HepG2 (cell line): ENCODE data around the gene MLH1. TPM values are rescaled to one million over a fixed set of nuclear protein-coding genes. Genes with fewer than 3 reads are reported as not detected.

ENCODE experiments used
- ATF4 ChIP-seq, 2 experiments: fragments of 450-650 bp in 1 of 2; sonication (generic) in 1 of 2; formaldehyde crosslinking; IDR thresholded peaks; 2 replicates each; pipeline versions ENCODE4 v1.5.0 to v1.8.0; 2020 to 2022; ENCODE audit warnings: mild to moderate bottlenecking in 1 of 2, missing genetic modification reagents in 1 of 2
- CSRNP2 ChIP-seq: sonication (generic); formaldehyde crosslinking; conservative IDR thresholded peaks from 2 replicates; pipeline ENCODE4 v1.8.0; 2022; ENCODE audit warnings: low read depth, missing genetic modification reagents
- FOSL1 ChIP-seq: sonication (generic); formaldehyde crosslinking; IDR thresholded peaks from 2 replicates; pipeline ENCODE4 v1.9.0; 2021; ENCODE audit warnings: missing genetic modification reagents, borderline replicate concordance
- MTA1 ChIP-seq: sonication (generic); formaldehyde crosslinking; IDR thresholded peaks from 2 replicates; pipeline ENCODE4 v1.4.0; 2020; ENCODE audit warnings: missing genetic modification reagents, mild to moderate bottlenecking, borderline replicate concordance
- MXD3 ChIP-seq: IDR thresholded peaks from 2 replicates; pipeline ENCODE4 v1.6.1; 2016; ENCODE audit warnings: mild to moderate bottlenecking, missing biosample characterization, missing genetic modification reagents
- MYNN ChIP-seq: sonication (generic); formaldehyde crosslinking; IDR thresholded peaks from 2 replicates; pipeline ENCODE4 v1.4.0; 2020; ENCODE audit warnings: mild to moderate bottlenecking, low read depth, missing genetic modification reagents
- NFE2L2 ChIP-seq: fragments of 150-350 bp; IDR thresholded peaks from 2 replicates; pipeline ENCODE4 v1.6.1; 2014; ENCODE audit warnings: low read length
- NKX3-1 ChIP-seq: sonication (generic); formaldehyde crosslinking; IDR thresholded peaks from 2 replicates; pipeline ENCODE4 v1.5.0; 2020; ENCODE audit warnings: missing genetic modification reagents
- RORA ChIP-seq: sonication (generic); formaldehyde crosslinking; IDR thresholded peaks from 2 replicates; pipeline ENCODE4 v1.5.0; 2020; ENCODE audit warnings: mild to moderate bottlenecking, missing genetic modification reagents, moderate library complexity
- SMAD3 ChIP-seq: sonication (generic); formaldehyde crosslinking; IDR thresholded peaks from 2 replicates; pipeline ENCODE4 v1.4.0; 2020; ENCODE audit warnings: missing genetic modification reagents
- ZBTB14 ChIP-seq: sonication (generic); formaldehyde crosslinking; IDR thresholded peaks from 2 replicates; pipeline ENCODE4 v1.4.0; 2020; ENCODE audit warnings: missing genetic modification reagents
- ZNF142 ChIP-seq: sonication (generic); formaldehyde crosslinking; IDR thresholded peaks from 2 replicates; pipeline ENCODE4 v1.4.0; 2020; ENCODE audit warnings: missing genetic modification reagents
- ZNF7 ChIP-seq: IDR thresholded peaks from 2 replicates; pipeline ENCODE4 v1.6.1; 2016; ENCODE audit warnings: missing biosample characterization, missing genetic modification reagents
- ZSCAN5A ChIP-seq: sonication (generic); formaldehyde crosslinking; IDR thresholded peaks from 2 replicates; pipeline ENCODE4 v1.8.0; 2022; ENCODE audit warnings: mild to moderate bottlenecking, missing genetic modification reagents, borderline replicate concordance
- polyA plus RNA-seq, 8 experiments: library from polyadenylated mRNA; depleted of rRNA in 3 of 8; stranded (reverse) in 7 of 8; unstranded in 1 of 8; fragments of >200 nt; fragmentation: Illumina TruSeq in 4 of 8; extraction: Trizol in 4 of 8; gene quantifications; 2 replicates each; pipeline versions ENCODE4 v1.2.1 to v1.2.3, GENCODE V29; 2011 to 2016; ENCODE audit warnings: low read depth in 4 of 8, missing spikeins in 1 of 8, mixed read lengths in 1 of 8; ENCODE audit not compliant: insufficient read depth in 1 of 8
- total RNA-seq, 5 experiments: library from RNA; depleted of rRNA; stranded (reverse); fragments of >200 nt; fragmentation: Illumina TruSeq; extraction: Trizol; gene quantifications; 2 replicates each; pipeline ENCODE4 v1.2.3, GENCODE V29; 2016; ENCODE audit warnings: low read depth in 1 of 5

Gene MLH1
- total and polyA plus RNA-seq, 2 of the 13 experiments (the other 11 are each of a cell fraction or from before 2014, with no cell fraction given) = 29.5 to 70.8 TPM

DNA sequence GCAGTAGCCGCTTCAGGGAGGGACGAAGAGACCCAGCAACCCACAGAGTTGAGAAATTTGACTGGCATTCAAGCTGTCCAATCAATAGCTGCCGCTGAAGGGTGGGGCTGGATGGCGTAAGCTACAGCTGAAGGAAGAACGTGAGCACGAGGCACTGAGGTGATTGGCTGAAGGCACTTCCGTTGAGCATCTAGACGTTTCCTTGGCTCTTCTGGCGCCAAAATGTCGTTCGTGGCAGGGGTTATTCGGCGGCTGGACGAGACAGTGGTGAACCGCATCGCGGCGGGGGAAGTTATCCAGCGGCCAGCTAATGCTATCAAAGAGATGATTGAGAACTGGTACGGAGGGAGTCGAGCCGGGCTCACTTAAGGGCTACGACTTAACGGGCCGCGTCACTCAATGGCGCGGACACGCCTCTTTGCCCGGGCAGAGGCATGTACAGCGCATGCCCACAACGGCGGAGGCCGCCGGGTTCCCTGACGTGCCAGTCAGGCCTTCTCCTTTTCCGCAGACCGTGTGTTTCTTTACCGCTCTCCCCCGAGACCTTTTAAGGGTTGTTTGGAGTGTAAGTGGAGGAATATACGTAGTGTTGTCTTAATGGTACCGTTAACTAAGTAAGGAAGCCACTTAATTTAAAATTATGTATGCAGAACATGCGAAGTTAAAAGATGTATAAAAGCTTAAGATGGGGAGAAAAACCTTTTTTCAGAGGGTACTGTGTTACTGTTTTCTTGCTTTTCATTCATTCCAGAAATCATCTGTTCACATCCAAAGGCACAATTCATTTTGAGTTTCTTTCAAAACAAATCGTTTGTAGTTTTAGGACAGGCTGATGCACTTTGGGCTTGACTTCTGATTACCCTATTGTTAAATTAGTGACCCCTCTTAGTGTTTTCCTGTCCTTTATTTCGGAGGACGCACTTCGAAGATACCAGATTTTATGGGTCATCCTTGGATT lies at the start of gene MLH1 (continued):
- TF ChIP-seq ZNF142 (CRISPR knock-in tag) (peak; percentile 18; the same call in 1 of the 2 replicates), SMAD3 (CRISPR knock-in tag) (peak; percentile 55; the same call in 1 of the 2 replicates), RORA (no peak), FOSL1 (CRISPR knock-in tag) (no peak), MYNN (no peak), MXD3 (CRISPR knock-in tag) (no peak), CSRNP2 (no peak), ATF4 (CRISPR knock-in tag; IDR thresholded peaks at IDR 0.05) (no peak; a peak in 2 of 4 replicates), ZSCAN5A (no peak), NKX3-1 (CRISPR knock-in tag) (peak; percentile 51; the same call in 1 of the 2 replicates), ZNF7 (CRISPR knock-in tag) (no peak), ZBTB14 (no peak), NFE2L2 (no peak), MTA1 (CRISPR knock-in tag) (no peak)
